CD4-positive, alpha-beta T cell treated with Interleukin-15 for 1 hour (primary cell): ENCODE measurements around the gene NIT2.

Experiments used
- DNase-seq: peaks from one replicate; pipeline ENCODE4 v3.0.0-alpha.2; 2020

Gene NIT2

GRCh38 chr3:100399341-100400071 is 64.9 kb downstream of the NIT2 start:
- DNase-seq: no peak

- DNase-seq: peak; percentile 21
Measured at GRCh38 chr3:100400419-100400779, 65.8 kb downstream of the NIT2 start.

DNA sequence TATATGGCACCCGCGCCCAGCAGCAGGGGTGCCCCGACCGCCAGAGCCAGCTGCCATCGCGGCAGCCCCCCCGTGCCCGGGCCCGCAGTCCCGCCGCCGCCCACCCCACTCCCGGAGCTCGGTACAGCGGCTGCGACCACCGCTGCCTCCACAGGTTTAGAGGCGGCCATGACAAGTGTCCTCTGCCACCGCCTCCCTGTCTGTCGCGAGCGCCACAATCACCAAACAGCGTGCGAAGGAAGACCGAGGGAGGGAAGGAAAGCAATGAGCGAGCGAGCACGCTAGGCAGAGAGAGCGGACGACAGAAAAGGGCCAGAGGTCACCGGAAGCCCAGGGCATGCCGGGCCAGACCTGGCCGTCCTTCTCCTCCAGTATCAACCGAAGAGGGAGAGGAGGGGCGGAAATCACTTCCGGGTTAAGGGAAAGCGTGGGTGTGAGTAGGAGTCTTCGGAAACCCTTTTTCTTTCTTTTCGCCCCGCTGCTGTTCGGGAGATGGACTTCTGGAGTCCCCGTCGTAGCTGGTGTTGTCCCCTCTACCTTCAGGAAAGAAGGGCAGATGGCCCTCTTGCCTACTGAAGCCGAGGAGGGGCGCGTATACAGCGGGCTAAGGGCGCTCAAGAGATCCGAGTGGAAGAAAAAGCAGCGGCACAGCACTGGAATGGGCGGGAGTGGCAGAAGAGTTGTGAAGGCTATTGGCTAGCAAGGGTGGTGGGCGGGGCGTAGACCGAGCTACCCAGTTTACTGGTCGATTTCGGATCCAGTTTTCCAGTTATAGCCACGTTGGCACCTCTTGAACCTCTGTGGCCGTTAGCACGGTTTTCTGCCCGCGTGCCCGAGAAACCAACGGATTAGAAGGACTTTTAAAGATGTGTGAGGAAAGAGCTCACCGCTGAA is 66.5 kb downstream of the NIT2 start, which contains the start of the genes LNP1 and TOMM70:
Gene LNP1 (plus strand): TSS at position 760 of the 894 bp plus-strand sequence. CDS start 28,191 bp downstream, outside the sequence.
Gene TOMM70 (minus strand): TSS at position 310 of the 894 bp plus-strand sequence. CDS start 140 bp downstream, at position 170.
- DNase-seq: peak; percentile 92

DNA sequence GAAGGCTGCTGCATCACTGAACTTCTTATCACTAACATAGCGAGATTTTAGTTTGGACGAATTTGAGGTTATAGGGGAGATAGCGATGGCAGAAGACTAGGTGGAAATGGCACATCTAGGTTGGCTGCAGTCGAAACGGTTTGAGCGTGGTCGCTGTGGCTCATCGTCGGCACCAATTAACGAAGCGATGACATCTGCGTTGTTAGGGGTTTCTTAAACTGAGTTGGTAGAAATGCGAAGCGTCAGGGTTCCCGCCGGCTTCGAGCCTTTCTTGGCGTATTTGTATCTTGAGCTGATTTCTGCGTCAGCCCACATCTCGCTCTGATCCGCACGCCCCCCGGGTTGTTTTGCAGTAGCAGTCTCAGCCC is 67.1 kb downstream of the NIT2 start:
- peak; percentile 49 for DNase-seq

GRCh38 chr3:100402256-100402655 is 67.7 kb downstream of the NIT2 start:
- no peak for DNase-seq

DNA sequence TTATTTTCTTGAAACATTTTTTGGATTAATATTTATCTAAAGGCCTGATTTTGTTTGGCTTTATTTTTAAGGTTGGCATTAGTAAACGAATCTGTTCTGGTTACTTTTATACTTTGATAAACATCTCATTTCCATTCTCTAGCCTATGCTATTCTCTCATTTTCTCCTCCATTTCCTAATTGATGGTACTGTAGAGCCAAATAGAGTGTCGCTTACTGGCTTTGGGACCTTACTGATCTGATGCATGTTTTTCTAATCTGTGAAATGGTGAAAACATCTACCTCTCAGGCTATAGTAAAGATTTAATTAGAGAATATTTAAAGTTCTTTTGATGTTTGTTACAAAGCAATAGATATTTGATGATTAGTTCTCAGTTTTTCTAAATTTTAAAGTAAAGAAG is 68.3 kb downstream of the NIT2 start:
- DNase-seq: no peak

DNA sequence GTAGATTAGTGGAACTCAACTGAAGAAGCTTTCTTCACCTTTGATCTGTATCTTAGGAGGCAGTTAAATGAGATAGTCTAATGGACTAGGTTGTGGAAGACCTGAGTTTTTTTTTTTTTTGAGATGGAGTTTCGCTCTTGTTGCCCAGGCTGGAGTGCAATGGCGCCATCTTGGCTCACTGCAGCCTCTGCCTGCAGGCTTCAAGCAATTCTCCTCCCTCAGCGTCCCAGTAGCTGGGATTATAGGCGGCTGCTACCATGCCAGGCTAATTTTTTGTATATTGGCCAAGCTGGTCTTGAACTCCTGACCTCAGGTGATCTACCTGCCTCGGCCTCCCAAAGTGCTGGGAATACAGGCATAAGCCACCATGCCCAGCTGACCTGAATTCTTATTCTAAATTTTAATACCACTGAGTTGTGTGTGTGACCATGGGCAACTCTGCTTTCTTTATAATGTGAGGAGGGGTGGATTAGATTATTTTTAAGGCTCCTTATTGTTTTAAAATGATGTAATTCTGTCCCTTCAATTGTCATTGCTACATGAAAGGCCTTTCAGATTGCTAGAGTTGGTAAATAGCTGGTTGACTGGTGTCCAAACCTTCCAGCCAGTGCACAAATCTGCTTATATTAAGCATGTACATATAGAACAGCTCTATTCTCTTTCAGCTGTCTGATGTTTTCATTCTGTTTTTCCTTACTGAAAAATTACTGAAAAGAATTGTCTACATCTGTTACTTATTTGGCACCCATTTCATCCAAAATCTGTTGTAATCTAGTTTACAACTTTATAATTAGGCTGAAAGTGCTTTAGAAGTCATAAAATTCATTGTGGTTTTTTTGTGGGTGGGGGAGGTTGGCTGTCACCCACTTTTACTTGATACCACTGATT is 69.0 kb downstream of the NIT2 start:
- no peak for DNase-seq

- DNase-seq: no peak
Measured at GRCh38 chr3:100404250-100404548, 69.6 kb downstream of the NIT2 start.

GRCh38 chr3:100407164-100407563 is 72.6 kb downstream of the NIT2 start:
- no peak for DNase-seq

GRCh38 chr3:100407977-100408532 is 73.5 kb downstream of the NIT2 start:
- no peak for DNase-seq
